GM04503 (cell line): ENCODE measurements around the gene ARHGEF18.
"Not testable (repeated sequence)": the region's sequence is repeated elsewhere in the genome, so short reads cannot be mapped to it uniquely, and the experiment has no call there.

Source experiments
- DNase-seq: peaks from one replicate; pipeline ENCODE4 v3.0.0-alpha.2; 2012; ENCODE audit warnings: low read depth

The ARHGEF18 gene

GRCh38 chr19:7346997-7347396 is 1.7 kb upstream of the ARHGEF18 start:
- not testable (repeated sequence) for DNase-seq

GRCh38 chr19:7349231-7349591 is 474 bp downstream of the ARHGEF18 start:
- DNase-seq, result no peak

- no peak for DNase-seq
Observed at GRCh38 chr19:7349961-7350711, 1.4 kb downstream of the ARHGEF18 start.

GRCh38 chr19:7351861-7352260 is 3.1 kb downstream of the ARHGEF18 start:
- no peak for DNase-seq

- DNase-seq, result no peak
Observed at GRCh38 chr19:7355151-7355820, 6.5 kb downstream of the ARHGEF18 start.

GRCh38 chr19:7355871-7356270 is 7.1 kb downstream of the ARHGEF18 start:
- no peak for DNase-seq

- DNase-seq, result no peak
Observed at GRCh38 chr19:7356899-7357627, 8.3 kb downstream of the ARHGEF18 start.

GRCh38 chr19:7358102-7358597 is 9.4 kb downstream of the ARHGEF18 start:
- no peak for DNase-seq

- DNase-seq, result no peak
Observed at GRCh38 chr19:7360393-7360984, 11.8 kb downstream of the ARHGEF18 start.

GRCh38 chr19:7363225-7363624 is 14.5 kb downstream of the ARHGEF18 start:
- DNase-seq, result no peak

GRCh38 chr19:7366701-7367420 is 18.1 kb downstream of the ARHGEF18 start:
- DNase-seq, result no peak

- DNase-seq, result no peak
Observed at GRCh38 chr19:7368456-7368855, 19.7 kb downstream of the ARHGEF18 start.

- not testable (repeated sequence) for DNase-seq
Observed at GRCh38 chr19:7368866-7369265, 20.1 kb downstream of the ARHGEF18 start.

- DNase-seq, result no peak
Observed at GRCh38 chr19:7370546-7370945, 21.8 kb downstream of the ARHGEF18 start.

GRCh38 chr19:7371001-7371400 is 22.3 kb downstream of the ARHGEF18 start:
- no peak for DNase-seq

GRCh38 chr19:7372810-7373209 is 24.1 kb downstream of the ARHGEF18 start:
- DNase-seq, result no peak

- DNase-seq, result no peak
Observed at GRCh38 chr19:7373862-7374261, 25.1 kb downstream of the ARHGEF18 start.

GRCh38 chr19:7376151-7376852 is 27.6 kb downstream of the ARHGEF18 start:
- no peak for DNase-seq

- no peak for DNase-seq
Observed at GRCh38 chr19:7377196-7377595, 28.5 kb downstream of the ARHGEF18 start.

GRCh38 chr19:7381073-7381390 is 32.3 kb downstream of the ARHGEF18 start:
- DNase-seq, result no peak

GRCh38 chr19:7382694-7383093 is 34.0 kb downstream of the ARHGEF18 start:
- DNase-seq, result no peak
